B cell (primary cell): ENCODE measurements around the gene SPINK2. TPM values are rescaled to one million over a fixed set of nuclear protein-coding genes. Genes with fewer than 3 reads are reported as not detected.

ENCODE experiments used
- ATAC-seq: fragments of 200-7000 bp; cut with Tn5 transposase; one replicate; pipeline ENCODE4 v1.10.0; 2021; ENCODE audit warnings: low read depth, mild to moderate bottlenecking, moderate number of reproducible peaks, moderate library complexity
- CTCF ChIA-PET: fragments of 350-600 bp; sonication (Branson Sonifier 250); formaldehyde crosslinking; loops from one replicate; lab custom pipeline; 2021; ENCODE audit warnings: antibody characterized with exemption, inconsistent platforms; lab: Charles Lee
- POLR2A ChIA-PET: fragments of 350-600 bp; sonication (Branson Sonifier 250); formaldehyde crosslinking; loops from one replicate; lab custom pipeline; 2021; ENCODE audit warnings: antibody characterized with exemption; lab: Charles Lee
- DNase-seq: peaks from one replicate; pipeline ENCODE4 v3.0.0; 2013
- H2AFZ ChIP-seq: 2 replicates; pipeline ENCODE4 v1.6.1; 2012; ENCODE audit warnings: mild to moderate bottlenecking, low read depth, low read length; ENCODE audit not compliant: insufficient read depth, poor library complexity, severe bottlenecking
- H3K27ac ChIP-seq, 2 donors: 1 replicate in 1 of 2; 2 replicates in 1 of 2; pipeline ENCODE4 v1.5.1; 2012 to 2013; ENCODE audit warnings: low read length in 2 of 2, mild to moderate bottlenecking in 2 of 2, moderate library complexity in 1 of 2
- H3K27me3 ChIP-seq, 4 experiments: fragments of 200-600 bp in 1 of 4; sonication (generic) in 1 of 4; replicated peaks in 1 of 4; 1 replicate in 2 of 4; 2 replicates in 2 of 4; pipeline versions ENCODE4 v1.6.1 to v1.7.0; 2013 to 2016; ENCODE audit warnings: low read length in 3 of 4, mild to moderate bottlenecking in 2 of 4, mixed read lengths in 1 of 4, moderate library complexity in 1 of 4; ENCODE audit not compliant: insufficient read depth in 4 of 4, control insufficient read depth in 3 of 4; ENCODE audit errors: control extremely low read depth in 1 of 4
- H3K36me3 ChIP-seq, 2 experiments: replicated peaks in 1 of 2; 1 replicate in 1 of 2; 2 replicates in 1 of 2; pipeline versions ENCODE4 v1.6.1 to v1.7.1; 2013; ENCODE audit warnings: low read length in 1 of 2; ENCODE audit not compliant: insufficient read depth in 2 of 2, control insufficient read depth in 1 of 2; ENCODE audit errors: control extremely low read depth in 1 of 2, extremely low read depth in 1 of 2
- H3K4me1 ChIP-seq, 2 donors: fragments of 200-600 bp in 1 of 2; sonication (generic) in 1 of 2; 1 replicate in 1 of 2; 2 replicates in 1 of 2; pipeline versions ENCODE4 v1.5.1 to v1.6.1; 2013 to 2017; ENCODE audit warnings: low read length in 2 of 2; ENCODE audit not compliant: control insufficient read depth in 2 of 2, insufficient read depth in 2 of 2
- H3K4me2 ChIP-seq: replicated peaks from 2 replicates; pipeline ENCODE3; 2012; ENCODE audit warnings: mild to moderate bottlenecking, low read depth, low read length; ENCODE audit not compliant: poor library complexity, severe bottlenecking
- H3K4me3 ChIP-seq, 5 experiments: fragments of 200-600 bp in 1 of 5; sonication (generic) in 1 of 5; 1 replicate in 3 of 5; 2 replicates in 2 of 5; pipeline versions ENCODE4 v1.5.1 to v1.7.0; 2011 to 2016; ENCODE audit warnings: low read length in 4 of 5, mild to moderate bottlenecking in 4 of 5, low read depth in 2 of 5, control low read depth in 1 of 5, moderate library complexity in 1 of 5; ENCODE audit not compliant: insufficient read depth in 1 of 5; ENCODE audit errors: control extremely low read depth in 1 of 5, extremely low read depth in 1 of 5
- H3K79me2 ChIP-seq: fragments of 200-600 bp; sonication (generic); one replicate; pipeline ENCODE4 v1.6.0; 2016; ENCODE audit warnings: low read length; ENCODE audit not compliant: control insufficient read depth, insufficient read depth
- H3K9ac ChIP-seq: fragments of 200-600 bp; sonication (generic); 2 replicates; pipeline ENCODE4 v1.6.1; 2017; ENCODE audit warnings: mild to moderate bottlenecking, low read length, moderate library complexity
- H3K9me3 ChIP-seq, 3 donors: one replicate each; pipeline versions ENCODE4 v1.6.1 to v1.7.1; 2013; ENCODE audit warnings: low read length in 2 of 3; ENCODE audit not compliant: control insufficient read depth in 2 of 3, insufficient read depth in 1 of 3; ENCODE audit errors: control extremely low read depth in 1 of 3
- H4K20me1 ChIP-seq: 2 replicates; pipeline ENCODE4 v1.6.0; 2012; ENCODE audit warnings: mild to moderate bottlenecking, low read length; ENCODE audit not compliant: insufficient read depth, control insufficient read depth, poor library complexity, severe bottlenecking
- H3K27ac Mint-ChIP-seq: one replicate; pipeline ENCODE4 v1.8.0; 2021; ENCODE audit warnings: mixed read lengths
- H3K27me3 Mint-ChIP-seq: one replicate; pipeline ENCODE4 v1.8.0; 2021; ENCODE audit warnings: mixed read lengths
- H3K4me1 Mint-ChIP-seq: one replicate; pipeline ENCODE4 v1.8.0; 2021; ENCODE audit warnings: mixed read lengths
- H3K4me3 Mint-ChIP-seq: one replicate; pipeline ENCODE4 v1.8.0; 2021; ENCODE audit warnings: mixed read lengths
- H3K9me3 Mint-ChIP-seq: one replicate; pipeline ENCODE4 v1.8.0; 2022; ENCODE audit warnings: mixed read lengths; ENCODE audit not compliant: insufficient read depth
- EZH2 ChIP-seq: IDR thresholded peaks from 2 replicates; pipeline ENCODE4 v1.6.1; 2012; ENCODE audit warnings: borderline replicate concordance, low read depth, mild to moderate bottlenecking, moderate library complexity, low read length; ENCODE audit not compliant: insufficient read depth, poor library complexity, severe bottlenecking
- WGBS: methylation state at CpG from one replicate; pipeline ENCODE4 v1.1.5; 2013; ENCODE audit warnings: missing lambda C conversion rate; ENCODE audit not compliant: insufficient coverage; 5-methylcytosine and 5-hydroxymethylcytosine counted together
- intact Hi-C: fragments of 100-400 bp; cut with micrococcal nuclease; formaldehyde crosslinking; loops from one replicate; pipeline ENCODE4 v1.10.0; 2022
- polyA plus RNA-seq: library from polyadenylated mRNA; depleted of rRNA; stranded (reverse); fragments of >200 nt; gene quantifications from 2 replicates; pipeline ENCODE4 v1.2.3, GENCODE V29; 2012
- total RNA-seq, 2 donors: library from RNA; stranded (reverse); fragments of 120-200 nt in 1 of 2; gene quantifications; 1 replicate in 1 of 2; 2 replicates in 1 of 2; pipeline versions ENCODE4 v1.2.3 to v1.2.4, GENCODE V29; 2013 to 2022
- TF ChIP-seq, protein P1 (sequence below): fragments of 200-600 bp; IDR thresholded peaks from one replicate; pipeline ENCODE4 v1.8.0; 2022; ENCODE audit warnings: antibody characterized with exemption, mild to moderate bottlenecking

Gene SPINK2
- total and polyA plus RNA-seq, 2 donors (not counting 1 experiment from before 2014, with no cell fraction given), result 0.94 to 4.9 TPM

DNA sequence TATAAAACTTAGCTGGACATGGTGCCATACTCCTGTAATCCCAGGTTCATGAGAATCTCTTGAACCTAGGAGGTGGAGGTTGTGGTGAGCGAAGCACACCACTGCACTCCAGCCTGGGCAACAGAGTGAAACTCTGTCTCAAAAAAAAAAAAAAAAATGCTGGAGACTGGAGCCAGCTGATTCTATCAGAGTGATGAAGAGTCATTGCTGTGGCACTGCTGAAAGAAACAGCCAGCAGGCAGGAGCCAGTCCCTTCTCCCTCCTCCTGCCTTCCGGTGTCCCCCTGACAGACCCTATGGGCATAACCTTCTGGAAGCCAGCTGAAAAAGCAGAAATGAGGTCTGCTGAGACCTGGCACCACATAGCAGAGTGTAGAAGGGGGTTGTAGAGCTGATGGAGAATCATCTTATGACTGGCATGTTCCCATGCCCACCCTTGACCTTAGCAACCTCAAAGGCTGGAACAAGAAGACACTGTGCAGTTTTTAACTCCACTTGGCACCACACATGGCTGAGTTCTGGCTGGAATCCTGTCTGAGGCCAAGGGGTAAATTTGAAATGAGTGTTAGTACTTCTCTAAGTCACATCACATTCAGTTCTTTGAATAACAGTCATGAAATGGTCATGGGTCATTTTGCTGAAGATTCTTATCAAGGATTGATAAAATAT lies 2.6 kb upstream of the SPINK2 start:
- H3K4me1 Mint-ChIP-seq, result peaks cover 15% of the 10 kb centered on the region
- H3K27me3 ChIP-seq, result peaks cover 0 to 18% (median 4%) of the 10 kb centered on the region in 4 experiments
- H3K27ac ChIP-seq, result no peak overlapping the region
- H3K4me2 ChIP-seq, result no peak overlapping the region
- H3K9me3 ChIP-seq, result peaks cover 0 to 2% (median 0%) of the 10 kb centered on the region in 3 donors
- ATAC-seq (no peak), DNase-seq (no peak)
- no peak overlapping the region for H3K9ac ChIP-seq
- TF ChIP-seq, protein P1, sequence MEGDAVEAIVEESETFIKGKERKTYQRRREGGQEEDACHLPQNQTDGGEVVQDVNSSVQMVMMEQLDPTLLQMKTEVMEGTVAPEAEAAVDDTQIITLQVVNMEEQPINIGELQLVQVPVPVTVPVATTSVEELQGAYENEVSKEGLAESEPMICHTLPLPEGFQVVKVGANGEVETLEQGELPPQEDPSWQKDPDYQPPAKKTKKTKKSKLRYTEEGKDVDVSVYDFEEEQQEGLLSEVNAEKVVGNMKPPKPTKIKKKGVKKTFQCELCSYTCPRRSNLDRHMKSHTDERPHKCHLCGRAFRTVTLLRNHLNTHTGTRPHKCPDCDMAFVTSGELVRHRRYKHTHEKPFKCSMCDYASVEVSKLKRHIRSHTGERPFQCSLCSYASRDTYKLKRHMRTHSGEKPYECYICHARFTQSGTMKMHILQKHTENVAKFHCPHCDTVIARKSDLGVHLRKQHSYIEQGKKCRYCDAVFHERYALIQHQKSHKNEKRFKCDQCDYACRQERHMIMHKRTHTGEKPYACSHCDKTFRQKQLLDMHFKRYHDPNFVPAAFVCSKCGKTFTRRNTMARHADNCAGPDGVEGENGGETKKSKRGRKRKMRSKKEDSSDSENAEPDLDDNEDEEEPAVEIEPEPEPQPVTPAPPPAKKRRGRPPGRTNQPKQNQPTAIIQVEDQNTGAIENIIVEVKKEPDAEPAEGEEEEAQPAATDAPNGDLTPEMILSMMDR, result no peak
- TF ChIP-seq EZH2, result no peak
- no peak overlapping the region for H3K27ac Mint-ChIP-seq
- ChIA-PET POLR2A (no interaction called here), CTCF (interaction anchor here (5.1 kb wide), 1 partner anchor 12 kb away, joined by 32 read pairs; no protein-coding TSS in a partner anchor)
- no peaks in the 10 kb centered on the region for H3K79me2 ChIP-seq
- WGBS, result no CpG with 5 or more reads among the region's 2 CpGs
- H3K9me3 Mint-ChIP-seq, result no peaks in the 10 kb centered on the region
- H3K4me1 ChIP-seq, result peaks cover 8 to 14% of the 10 kb centered on the region in 2 donors
- H2AFZ ChIP-seq, result no peak overlapping the region
- H3K4me3 ChIP-seq, result no peak overlapping the region
- intact Hi-C loops, result loop anchor here (5.0 kb wide), 1 partner anchor 153 kb away; the partner anchor contains the start of genes NOA1 and POLR2B
- peaks cover 4% of the 10 kb centered on the region for H3K27me3 Mint-ChIP-seq
- no peak overlapping the region for H3K4me3 Mint-ChIP-seq
- H3K36me3 ChIP-seq, result no peaks in the 10 kb centered on the region
- H4K20me1 ChIP-seq, result no peaks in the 10 kb centered on the region

DNA sequence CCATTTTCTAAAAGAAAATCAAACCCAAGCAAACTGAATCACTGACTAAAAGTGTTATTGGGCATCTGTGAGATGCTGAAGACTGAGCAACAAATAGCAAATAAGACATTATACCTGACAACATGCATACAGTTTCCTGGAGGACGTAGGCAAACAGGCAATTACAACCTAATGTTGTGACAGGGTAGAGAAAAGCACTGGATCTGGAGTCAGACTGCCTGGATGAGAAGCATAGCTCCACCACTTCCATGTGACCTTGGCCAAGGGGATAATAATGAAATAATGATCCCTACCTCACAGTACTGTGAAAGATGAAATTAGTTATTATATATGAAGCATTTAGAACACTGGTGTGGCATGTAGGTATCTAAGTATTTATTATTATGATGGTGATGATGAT lies 2.7 kb downstream of the SPINK2 start:
- Histone ChIP-seq H2AFZ (no peak overlapping the region), H3K27ac (no peak overlapping the region), H4K20me1 (no peaks in the 10 kb centered on the region), H3K9ac (no peak overlapping the region), H3K4me1 (peaks cover 26 to 32% of the 10 kb centered on the region in 2 donors), H3K79me2 (no peaks in the 10 kb centered on the region), H3K9me3 (peaks cover 0 to 2% (median 0%) of the 10 kb centered on the region in 3 donors), H3K27me3 (peaks cover 0 to 18% (median 5%) of the 10 kb centered on the region in 4 experiments), H3K4me3 (no peak overlapping the region), H3K4me2 (no peak overlapping the region), H3K36me3 (no peaks in the 10 kb centered on the region)
- H3K9me3 Mint-ChIP-seq, result no peaks in the 10 kb centered on the region
- WGBS, result no CpG with 5 or more reads among the region's 1 CpG
- H3K27ac Mint-ChIP-seq, result no peak overlapping the region
- peak overlapping the region; percentile 11 for H3K4me3 Mint-ChIP-seq
- POLR2A ChIA-PET, result no interaction called here
- peaks cover 4% of the 10 kb centered on the region for H3K27me3 Mint-ChIP-seq
- DNase-seq (no peak), ATAC-seq (no peak)
- intact Hi-C loops, result no loop called here
- TF ChIP-seq EZH2, result no peak
- TF ChIP-seq, protein P1, result no peak
- CTCF ChIA-PET, result interaction anchor here (0.9 to 1.2 kb wide), 2 partner anchors 15 to 18 kb away, joined by 3 read pairs; no protein-coding TSS in a partner anchor
- peaks cover 35% of the 10 kb centered on the region for H3K4me1 Mint-ChIP-seq
